T-helper 17 cell (primary cell): Measurements from ENCODE around the gene ZNF574. TPM values are rescaled to one million over a fixed set of nuclear protein-coding genes. Genes with fewer than 3 reads are reported as not detected.
A peak's percentile ranks its signal among the peaks of the same experiment; 100 is the strongest.

Source experiments
- ATAC-seq: fragments of 150-1000 bp; cut with Tn5 transposase; 2 replicates; pipeline ENCODE4 v1.10.0; 2021; ENCODE audit warnings: mild to moderate bottlenecking, moderate library complexity
- DNase-seq, 3 donors: peaks; one replicate each; pipeline versions ENCODE4 v3.0.0 to v3.0.0-alpha.2; 2020 to 2021
- H3K9me3 ChIP-seq: one replicate; pipeline ENCODE4 v1.7.0; 2013; ENCODE audit warnings: low read length, mild to moderate bottlenecking; ENCODE audit not compliant: control insufficient read depth, poor library complexity, severe bottlenecking
- H3K27ac Mint-ChIP-seq: one replicate; pipeline ENCODE4 v1.8.0; 2022; ENCODE audit warnings: mild to moderate bottlenecking, moderate library complexity, mixed read lengths
- H3K27me3 Mint-ChIP-seq: one replicate; pipeline ENCODE4 v1.8.0; 2022; ENCODE audit warnings: mixed read lengths
- H3K36me3 Mint-ChIP-seq: one replicate; pipeline ENCODE4 v1.8.0; 2022; ENCODE audit warnings: low read depth, mixed read lengths
- H3K4me1 Mint-ChIP-seq: one replicate; pipeline ENCODE4 v1.8.0; 2022; ENCODE audit warnings: mild to moderate bottlenecking, mixed read lengths
- H3K4me3 Mint-ChIP-seq: one replicate; pipeline ENCODE4 v1.8.0; 2022; ENCODE audit warnings: mild to moderate bottlenecking, moderate library complexity, mixed read lengths
- total RNA-seq, 4 donors: library from RNA in 2 of 4; stranded (reverse) in 2 of 4; gene quantifications; one replicate each; pipeline ENCODE4 v1.2.3 and lab custom pipeline; 2022 to 2026

The ZNF574 gene
- total RNA-seq, 2 donors from 2014 or later = 23.1 to 23.6 TPM

- no peaks in the 10 kb centered on the region for H3K9me3 ChIP-seq
- ATAC-seq = no peak
- Mint-ChIP-seq H3K36me3 (peaks cover 12% of the 10 kb centered on the region), H3K4me3 (no peak overlapping the region), H3K4me1 (peaks cover 25% of the 10 kb centered on the region), H3K27ac (no peak overlapping the region), H3K27me3 (no peaks in the 10 kb centered on the region)
- DNase-seq = no peak
These were observed 33.9 kb downstream of the ZNF574 start for GRCh38 chr19:42109896-42110295.

- H3K27me3 Mint-ChIP-seq = no peaks in the 10 kb centered on the region
- H3K4me1 Mint-ChIP-seq = peaks cover 21% of the 10 kb centered on the region
- no peak for ATAC-seq
- no peaks in the 10 kb centered on the region for H3K9me3 ChIP-seq
- H3K36me3 Mint-ChIP-seq = peaks cover 10% of the 10 kb centered on the region
- DNase-seq = no peak
- H3K4me3 Mint-ChIP-seq = no peak overlapping the region
- peak overlapping the region; percentile 79 for H3K27ac Mint-ChIP-seq
These were observed 34.7 kb downstream of the ZNF574 start for GRCh38 chr19:42110658-42111057.

- Mint-ChIP-seq H3K27ac (peak overlapping the region; percentile 79), H3K36me3 (peaks cover 9% of the 10 kb centered on the region), H3K4me3 (no peak overlapping the region), H3K27me3 (no peaks in the 10 kb centered on the region), H3K4me1 (peaks cover 22% of the 10 kb centered on the region)
- ATAC-seq (no peak), DNase-seq (no peak)
- no peaks in the 10 kb centered on the region for H3K9me3 ChIP-seq
These were observed 35.4 kb downstream of the ZNF574 start for GRCh38 chr19:42111384-42111783.

- no peak overlapping the region for H3K27ac Mint-ChIP-seq
- DNase-seq (no peak), ATAC-seq (no peak)
- H3K9me3 ChIP-seq = no peaks in the 10 kb centered on the region
- peaks cover 20% of the 10 kb centered on the region for H3K4me1 Mint-ChIP-seq
- no peaks in the 10 kb centered on the region for H3K27me3 Mint-ChIP-seq
- peaks cover 10% of the 10 kb centered on the region for H3K36me3 Mint-ChIP-seq
- H3K4me3 Mint-ChIP-seq = no peak overlapping the region
These were observed 35.8 kb downstream of the ZNF574 start for GRCh38 chr19:42111811-42112210.

GRCh38 chr19:42113641-42114348 is 37.8 kb downstream of the ZNF574 start:
- Mint-ChIP-seq H3K4me3 (peak overlapping the region; percentile 39), H3K4me1 (peaks cover 15% of the 10 kb centered on the region), H3K27me3 (no peaks in the 10 kb centered on the region), H3K36me3 (peaks cover 11% of the 10 kb centered on the region), H3K27ac (peak overlapping the region; percentile 82)
- H3K9me3 ChIP-seq = no peaks in the 10 kb centered on the region
- DNase-seq = no peak
- peak; percentile 47 for ATAC-seq

- Mint-ChIP-seq H3K4me3 (no peak overlapping the region), H3K4me1 (peaks cover 15% of the 10 kb centered on the region), H3K27me3 (no peaks in the 10 kb centered on the region), H3K36me3 (peaks cover 11% of the 10 kb centered on the region), H3K27ac (peak overlapping the region; percentile 82)
- no peak for DNase-seq
- no peaks in the 10 kb centered on the region for H3K9me3 ChIP-seq
- ATAC-seq = no peak
These were observed 38.4 kb downstream of the ZNF574 start for GRCh38 chr19:42114412-42114811.

GRCh38 chr19:42115219-42115618 is 39.3 kb downstream of the ZNF574 start:
- DNase-seq = no peak
- peaks cover 11% of the 10 kb centered on the region for H3K36me3 Mint-ChIP-seq
- H3K27ac Mint-ChIP-seq = peak overlapping the region; percentile 81
- no peaks in the 10 kb centered on the region for H3K27me3 Mint-ChIP-seq
- H3K4me3 Mint-ChIP-seq = no peak overlapping the region
- peaks cover 15% of the 10 kb centered on the region for H3K4me1 Mint-ChIP-seq
- no peak for ATAC-seq
- H3K9me3 ChIP-seq = no peaks in the 10 kb centered on the region

- DNase-seq (no peak), ATAC-seq (no peak)
- H3K9me3 ChIP-seq = no peaks in the 10 kb centered on the region
- Mint-ChIP-seq H3K27ac (peak overlapping the region; percentile 81), H3K27me3 (no peaks in the 10 kb centered on the region), H3K36me3 (peaks cover 11% of the 10 kb centered on the region), H3K4me3 (no peak overlapping the region), H3K4me1 (peaks cover 16% of the 10 kb centered on the region)
These were observed 39.7 kb downstream of the ZNF574 start for GRCh38 chr19:42115705-42116104.

GRCh38 chr19:42116308-42117075 is 40.5 kb downstream of the ZNF574 start:
- Mint-ChIP-seq H3K4me1 (peaks cover 15% of the 10 kb centered on the region), H3K4me3 (no peak overlapping the region), H3K27me3 (no peaks in the 10 kb centered on the region), H3K36me3 (peaks cover 9% of the 10 kb centered on the region), H3K27ac (no peak overlapping the region)
- no peaks in the 10 kb centered on the region for H3K9me3 ChIP-seq
- DNase-seq = no peak
- no peak for ATAC-seq

GRCh38 chr19:42117076-42117475 is 41.1 kb downstream of the ZNF574 start:
- ATAC-seq (no peak), DNase-seq (no peak)
- H3K36me3 Mint-ChIP-seq = peaks cover 9% of the 10 kb centered on the region
- no peak overlapping the region for H3K27ac Mint-ChIP-seq
- H3K4me3 Mint-ChIP-seq = no peak overlapping the region
- no peaks in the 10 kb centered on the region for H3K27me3 Mint-ChIP-seq
- no peaks in the 10 kb centered on the region for H3K9me3 ChIP-seq
- peaks cover 19% of the 10 kb centered on the region for H3K4me1 Mint-ChIP-seq

GRCh38 chr19:42120276-42120980 is 44.5 kb downstream of the ZNF574 start:
- no peaks in the 10 kb centered on the region for H3K27me3 Mint-ChIP-seq
- peak overlapping the region; percentile 82 for H3K4me3 Mint-ChIP-seq
- peak overlapping the region; percentile 99 for H3K27ac Mint-ChIP-seq
- DNase-seq (no peak), ATAC-seq (no peak)
- H3K4me1 Mint-ChIP-seq = peaks cover 42% of the 10 kb centered on the region
- H3K36me3 Mint-ChIP-seq = peaks cover 4% of the 10 kb centered on the region
- H3K9me3 ChIP-seq = no peaks in the 10 kb centered on the region

- peak overlapping the region; percentile 99 for H3K27ac Mint-ChIP-seq
- H3K27me3 Mint-ChIP-seq = no peaks in the 10 kb centered on the region
- no peaks in the 10 kb centered on the region for H3K9me3 ChIP-seq
- peaks cover 44% of the 10 kb centered on the region for H3K4me1 Mint-ChIP-seq
- no peak for DNase-seq
- peak overlapping the region; percentile 82 for H3K4me3 Mint-ChIP-seq
- ATAC-seq = peak; percentile 2
- H3K36me3 Mint-ChIP-seq = peaks cover 4% of the 10 kb centered on the region
These were observed 45.2 kb downstream of the ZNF574 start for GRCh38 chr19:42121036-42121621.

- DNase-seq = peak; percentile 52 to 69 (median 56)
- ATAC-seq = peak; percentile 92
- H3K9me3 ChIP-seq = no peaks in the 10 kb centered on the region
- peak overlapping the region; percentile 82 for H3K4me3 Mint-ChIP-seq
- H3K4me1 Mint-ChIP-seq = peaks cover 44% of the 10 kb centered on the region
- H3K27me3 Mint-ChIP-seq = no peaks in the 10 kb centered on the region
- H3K36me3 Mint-ChIP-seq = peaks cover 4% of the 10 kb centered on the region
- H3K27ac Mint-ChIP-seq = peak overlapping the region; percentile 99
These were observed 45.7 kb downstream of the ZNF574 start for GRCh38 chr19:42121656-42122069.
